Neural cell (in vitro differentiated cells): ENCODE results near the gene GNB1.

Source experiments
- EP300 ChIP-seq: fragments of 450-650 bp; conservative IDR thresholded peaks from 2 replicates; pipeline ENCODE4 v1.6.1; 2014; ENCODE audit warnings: antibody characterized with exemption, mild to moderate bottlenecking, moderate library complexity; ENCODE audit not compliant: poor library complexity, severe bottlenecking
- TF ChIP-seq, protein P1 (sequence below): fragments of 450-650 bp; IDR thresholded peaks from 2 replicates; pipeline ENCODE4 v1.5.1; 2014; ENCODE audit warnings: antibody characterized with exemption, mild to moderate bottlenecking, moderate library complexity; ENCODE audit not compliant: poor library complexity, severe bottlenecking

DNA sequence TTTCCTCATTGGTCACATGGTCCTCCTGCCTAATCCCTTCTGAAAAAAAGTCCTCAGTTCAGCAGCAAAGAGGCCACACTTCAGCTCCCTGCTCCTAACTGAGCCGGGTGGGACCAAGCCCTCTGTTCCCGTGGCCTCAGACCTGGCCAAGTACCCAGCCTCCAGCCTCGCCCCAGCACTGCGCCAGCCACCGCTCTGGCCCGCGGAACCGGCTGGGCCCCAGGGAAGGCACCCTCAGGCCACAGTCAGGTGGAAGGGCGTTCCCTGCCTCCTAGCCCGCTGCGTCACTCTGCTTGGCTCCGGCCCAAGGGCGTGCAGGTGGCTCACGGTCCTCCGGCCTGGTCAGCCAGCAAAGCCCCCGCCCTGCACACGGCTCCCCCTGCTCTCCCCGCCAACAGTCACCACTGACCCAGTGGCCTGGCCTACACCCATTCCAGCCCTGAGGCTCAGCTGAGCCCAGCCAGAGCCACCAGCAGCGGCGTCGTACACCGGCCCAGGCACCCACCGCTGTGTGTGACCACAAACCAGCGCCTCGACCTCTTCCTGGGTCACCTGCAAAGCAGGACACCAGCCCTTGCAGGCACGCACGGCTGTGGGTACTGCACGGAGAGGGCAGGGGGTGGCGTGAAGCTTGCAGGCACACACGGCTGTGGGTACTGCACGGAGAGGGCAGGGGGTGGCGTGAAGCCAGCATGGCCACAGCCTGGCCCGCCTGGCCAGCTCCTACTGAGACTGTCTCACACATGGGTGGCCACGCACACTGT lies 132.0 kb downstream of the GNB1 start:
- TF ChIP-seq, protein P1, sequence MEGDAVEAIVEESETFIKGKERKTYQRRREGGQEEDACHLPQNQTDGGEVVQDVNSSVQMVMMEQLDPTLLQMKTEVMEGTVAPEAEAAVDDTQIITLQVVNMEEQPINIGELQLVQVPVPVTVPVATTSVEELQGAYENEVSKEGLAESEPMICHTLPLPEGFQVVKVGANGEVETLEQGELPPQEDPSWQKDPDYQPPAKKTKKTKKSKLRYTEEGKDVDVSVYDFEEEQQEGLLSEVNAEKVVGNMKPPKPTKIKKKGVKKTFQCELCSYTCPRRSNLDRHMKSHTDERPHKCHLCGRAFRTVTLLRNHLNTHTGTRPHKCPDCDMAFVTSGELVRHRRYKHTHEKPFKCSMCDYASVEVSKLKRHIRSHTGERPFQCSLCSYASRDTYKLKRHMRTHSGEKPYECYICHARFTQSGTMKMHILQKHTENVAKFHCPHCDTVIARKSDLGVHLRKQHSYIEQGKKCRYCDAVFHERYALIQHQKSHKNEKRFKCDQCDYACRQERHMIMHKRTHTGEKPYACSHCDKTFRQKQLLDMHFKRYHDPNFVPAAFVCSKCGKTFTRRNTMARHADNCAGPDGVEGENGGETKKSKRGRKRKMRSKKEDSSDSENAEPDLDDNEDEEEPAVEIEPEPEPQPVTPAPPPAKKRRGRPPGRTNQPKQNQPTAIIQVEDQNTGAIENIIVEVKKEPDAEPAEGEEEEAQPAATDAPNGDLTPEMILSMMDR = no peak
- TF ChIP-seq EP300 = no peak
